Measurements from ENCODE around the gene ZSCAN26.

Gene ZSCAN26

DNA sequence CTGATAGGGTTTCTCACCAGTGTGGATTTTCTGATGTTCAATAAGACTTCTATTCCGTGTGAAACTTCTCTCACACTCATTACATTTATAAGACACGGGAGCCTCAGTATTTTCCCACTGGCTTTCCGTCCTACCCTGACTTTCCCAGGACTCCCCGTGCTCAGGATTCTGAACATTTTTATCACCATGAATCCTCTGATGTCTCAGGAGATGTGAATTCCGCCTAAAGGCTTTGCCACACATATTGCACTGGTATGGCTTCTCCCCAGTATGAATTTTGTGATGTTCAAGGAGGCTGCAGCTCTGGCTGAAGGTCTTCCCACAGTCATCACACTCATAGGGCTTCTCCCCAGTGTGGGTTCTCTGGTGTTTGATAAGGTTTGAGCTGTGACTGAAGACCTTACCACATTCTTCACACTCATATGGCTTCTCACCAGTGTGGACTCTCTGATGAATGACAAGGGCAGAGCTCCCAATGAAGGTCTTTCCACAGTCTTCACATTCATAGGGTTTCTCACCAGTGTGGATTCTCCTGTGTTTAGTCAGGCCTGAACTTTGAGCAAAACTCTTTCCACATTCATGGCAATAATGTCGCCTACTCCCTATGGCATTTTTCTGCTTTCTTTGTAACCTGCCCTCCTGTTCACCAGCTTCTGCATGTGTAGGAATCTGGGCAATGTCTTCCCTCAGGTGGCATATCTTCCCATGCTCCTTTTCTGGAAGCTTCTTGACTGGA lies 21.6 kb upstream of the ZSCAN26 start:
- no peak for ATAC-seq
- TF ChIP-seq TOX (CRISPR knock-in tag; IDR thresholded peaks at IDR 0.05; ENCODE audit: borderline replicate concordance) (no peak), ESRRG (CRISPR knock-in tag; IDR thresholded peaks at IDR 0.05) (no peak), CSDC2 (CRISPR knock-in tag; IDR thresholded peaks at IDR 0.05) (no peak), SNAI2 (CRISPR knock-in tag; IDR thresholded peaks at IDR 0.05) (no peak), PPARA (CRISPR knock-in tag; IDR thresholded peaks at IDR 0.05; ENCODE audit: borderline replicate concordance) (no peak), RARB (CRISPR knock-in tag; IDR thresholded peaks at IDR 0.05) (no peak), ZNF565 (CRISPR knock-in tag; conservative IDR thresholded peaks at IDR 0.05; ENCODE audit: low read depth) (no peak), ZC3H10 (CRISPR knock-in tag; IDR thresholded peaks at IDR 0.05) (no peak), CSRNP3 (CRISPR knock-in tag; IDR thresholded peaks at IDR 0.05) (no peak), ARNTL (CRISPR knock-in tag; IDR thresholded peaks at IDR 0.05; ENCODE audit: borderline replicate concordance, low read depth) (no peak), BACH2 (CRISPR knock-in tag; IDR thresholded peaks at IDR 0.05; ENCODE audit: borderline replicate concordance) (no peak)
- TF ChIP-seq, protein P1, sequence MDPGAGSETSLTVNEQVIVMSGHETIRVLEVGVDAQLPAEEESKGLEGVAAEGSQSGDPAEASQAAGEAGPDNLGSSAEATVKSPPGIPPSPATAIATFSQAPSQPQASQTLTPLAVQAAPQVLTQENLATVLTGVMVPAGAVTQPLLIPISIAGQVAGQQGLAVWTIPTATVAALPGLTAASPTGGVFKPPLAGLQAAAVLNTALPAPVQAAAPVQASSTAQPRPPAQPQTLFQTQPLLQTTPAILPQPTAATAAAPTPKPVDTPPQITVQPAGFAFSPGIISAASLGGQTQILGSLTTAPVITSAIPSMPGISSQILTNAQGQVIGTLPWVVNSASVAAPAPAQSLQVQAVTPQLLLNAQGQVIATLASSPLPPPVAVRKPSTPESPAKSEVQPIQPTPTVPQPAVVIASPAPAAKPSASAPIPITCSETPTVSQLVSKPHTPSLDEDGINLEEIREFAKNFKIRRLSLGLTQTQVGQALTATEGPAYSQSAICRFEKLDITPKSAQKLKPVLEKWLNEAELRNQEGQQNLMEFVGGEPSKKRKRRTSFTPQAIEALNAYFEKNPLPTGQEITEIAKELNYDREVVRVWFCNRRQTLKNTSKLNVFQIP (CRISPR knock-in tag; IDR thresholded peaks at IDR 0.05; ENCODE audit: borderline replicate concordance, low read depth), result no peak
- TF ChIP-seq, protein P2, sequence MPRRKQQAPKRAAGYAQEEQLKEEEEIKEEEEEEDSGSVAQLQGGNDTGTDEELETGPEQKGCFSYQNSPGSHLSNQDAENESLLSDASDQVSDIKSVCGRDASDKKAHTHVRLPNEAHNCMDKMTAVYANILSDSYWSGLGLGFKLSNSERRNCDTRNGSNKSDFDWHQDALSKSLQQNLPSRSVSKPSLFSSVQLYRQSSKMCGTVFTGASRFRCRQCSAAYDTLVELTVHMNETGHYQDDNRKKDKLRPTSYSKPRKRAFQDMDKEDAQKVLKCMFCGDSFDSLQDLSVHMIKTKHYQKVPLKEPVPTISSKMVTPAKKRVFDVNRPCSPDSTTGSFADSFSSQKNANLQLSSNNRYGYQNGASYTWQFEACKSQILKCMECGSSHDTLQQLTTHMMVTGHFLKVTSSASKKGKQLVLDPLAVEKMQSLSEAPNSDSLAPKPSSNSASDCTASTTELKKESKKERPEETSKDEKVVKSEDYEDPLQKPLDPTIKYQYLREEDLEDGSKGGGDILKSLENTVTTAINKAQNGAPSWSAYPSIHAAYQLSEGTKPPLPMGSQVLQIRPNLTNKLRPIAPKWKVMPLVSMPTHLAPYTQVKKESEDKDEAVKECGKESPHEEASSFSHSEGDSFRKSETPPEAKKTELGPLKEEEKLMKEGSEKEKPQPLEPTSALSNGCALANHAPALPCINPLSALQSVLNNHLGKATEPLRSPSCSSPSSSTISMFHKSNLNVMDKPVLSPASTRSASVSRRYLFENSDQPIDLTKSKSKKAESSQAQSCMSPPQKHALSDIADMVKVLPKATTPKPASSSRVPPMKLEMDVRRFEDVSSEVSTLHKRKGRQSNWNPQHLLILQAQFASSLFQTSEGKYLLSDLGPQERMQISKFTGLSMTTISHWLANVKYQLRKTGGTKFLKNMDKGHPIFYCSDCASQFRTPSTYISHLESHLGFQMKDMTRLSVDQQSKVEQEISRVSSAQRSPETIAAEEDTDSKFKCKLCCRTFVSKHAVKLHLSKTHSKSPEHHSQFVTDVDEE (CRISPR knock-in tag; IDR thresholded peaks at IDR 0.05), result no peak

GRCh38 chr6:28248916-28249315 lies 18.0 kb upstream of the ZSCAN26 start:
- TF ChIP-seq SNAI2 (CRISPR knock-in tag; IDR thresholded peaks at IDR 0.05) (no peak), ZC3H10 (CRISPR knock-in tag; IDR thresholded peaks at IDR 0.05) (no peak), ISL1 (CRISPR knock-in tag; IDR thresholded peaks at IDR 0.05) (no peak), GLIS3 (CRISPR knock-in tag; IDR thresholded peaks at IDR 0.05) (no peak), OSR1 (CRISPR knock-in tag; IDR thresholded peaks at IDR 0.05) (no peak), CSRNP3 (CRISPR knock-in tag; IDR thresholded peaks at IDR 0.05) (no peak)
- no peak for ATAC-seq

GRCh38 chr6:28250747-28251146 lies 16.2 kb upstream of the ZSCAN26 start:
- no peak for ATAC-seq
- TF ChIP-seq OSR1 (CRISPR knock-in tag; IDR thresholded peaks at IDR 0.05), result no peak
- no peak for TF ChIP-seq TOX (CRISPR knock-in tag; IDR thresholded peaks at IDR 0.05; ENCODE audit: borderline replicate concordance)
- no peak for TF ChIP-seq ARNTL (CRISPR knock-in tag; IDR thresholded peaks at IDR 0.05; ENCODE audit: borderline replicate concordance, low read depth)
- TF ChIP-seq CSDC2 (CRISPR knock-in tag; IDR thresholded peaks at IDR 0.05), result no peak
- TF ChIP-seq GLIS3 (CRISPR knock-in tag; IDR thresholded peaks at IDR 0.05), result no peak
- no peak for TF ChIP-seq ESRRG (CRISPR knock-in tag; IDR thresholded peaks at IDR 0.05)
- TF ChIP-seq ISL1 (CRISPR knock-in tag; IDR thresholded peaks at IDR 0.05), result no peak
- no peak for TF ChIP-seq CSRNP3 (CRISPR knock-in tag; IDR thresholded peaks at IDR 0.05)
- no peak for TF ChIP-seq TCF4 (CRISPR knock-in tag; IDR thresholded peaks at IDR 0.05; ENCODE audit: borderline replicate concordance)
- no peak for TF ChIP-seq BACH2 (CRISPR knock-in tag; IDR thresholded peaks at IDR 0.05; ENCODE audit: borderline replicate concordance)
- no peak for TF ChIP-seq ZNF565 (CRISPR knock-in tag; conservative IDR thresholded peaks at IDR 0.05; ENCODE audit: low read depth)
- no peak for TF ChIP-seq ZFP3 (CRISPR knock-in tag; IDR thresholded peaks at IDR 0.05)
- TF ChIP-seq, protein P2 (CRISPR knock-in tag; IDR thresholded peaks at IDR 0.05), result no peak
- no peak for TF ChIP-seq ZC3H10 (CRISPR knock-in tag; IDR thresholded peaks at IDR 0.05)
- no peak for TF ChIP-seq RARB (CRISPR knock-in tag; IDR thresholded peaks at IDR 0.05)
- TF ChIP-seq PATZ1 (CRISPR knock-in tag; IDR thresholded peaks at IDR 0.05; ENCODE audit: borderline replicate concordance), result no peak
- no peak for TF ChIP-seq ZNF70 (CRISPR knock-in tag; IDR thresholded peaks at IDR 0.05)
